Measurements from ENCODE around the gene LAIR2. TPM values are rescaled to one million over a fixed set of nuclear protein-coding genes. Genes with fewer than 3 reads are reported as not detected.

LAIR2 gene
- total RNA-seq, 1 donor from 2014 or later, result not detected

- Histone ChIP-seq H2AFZ (replicated peaks) (peak within 1 kb of the TSS; percentile 48), H4K20me1 (ENCODE audit: low read depth) (no peaks in the 10 kb centered on the region), H3F3A (ENCODE audit: low read depth) (no peaks in the 10 kb centered on the region), H3K4me1 (peaks cover 14% of the 10 kb centered on the region), H3K79me2 (ENCODE audit: low read depth) (no peaks in the 10 kb centered on the region), H3K27ac (no peak within 1 kb of the TSS), H3K9me3 (ENCODE audit: low read depth) (no peaks in the 10 kb centered on the region), H3K4me2 (peak within 1 kb of the TSS; percentile 40), H3K36me3 (no peaks in the 10 kb centered on the region), H3K4me3 (peak within 1 kb of the TSS; percentile 3), H3K27me3 (peaks cover 52% of the 10 kb centered on the region), H3K9ac (no peak within 1 kb of the TSS)
- Mint-ChIP-seq H3K36me3 (no peaks in the 10 kb centered on the region), H3K4me1 (peaks cover 27% of the 10 kb centered on the region), H3K27ac (peak within 1 kb of the TSS; percentile 89), H3K27me3 (ENCODE audit: insufficient read depth, low read depth) (peaks cover 23% of the 10 kb centered on the region), H3K4me3 (peak within 1 kb of the TSS; percentile 77), H3K9me3 (no peaks in the 10 kb centered on the region)
- peak; percentile 32 for DNase-seq (ENCODE audit: low spot score)
- TF ChIP-seq CTCF (IDR thresholded peaks at IDR 0.05) (no peak), EZH2phosphoT487 (IDR thresholded peaks at IDR 0.05) (no peak), EZH2 (IDR thresholded peaks at IDR 0.05) (no peak)
These were observed 29.4 kb upstream of the LAIR2 start, which contains the start of gene CDC42EP5 for GRCh38 chr19:54473071-54473891. Gene CDC42EP5 (minus strand): TSS chr19:54473296. CDS start chr19:54465547, 7,749 bp downstream.

DNA sequence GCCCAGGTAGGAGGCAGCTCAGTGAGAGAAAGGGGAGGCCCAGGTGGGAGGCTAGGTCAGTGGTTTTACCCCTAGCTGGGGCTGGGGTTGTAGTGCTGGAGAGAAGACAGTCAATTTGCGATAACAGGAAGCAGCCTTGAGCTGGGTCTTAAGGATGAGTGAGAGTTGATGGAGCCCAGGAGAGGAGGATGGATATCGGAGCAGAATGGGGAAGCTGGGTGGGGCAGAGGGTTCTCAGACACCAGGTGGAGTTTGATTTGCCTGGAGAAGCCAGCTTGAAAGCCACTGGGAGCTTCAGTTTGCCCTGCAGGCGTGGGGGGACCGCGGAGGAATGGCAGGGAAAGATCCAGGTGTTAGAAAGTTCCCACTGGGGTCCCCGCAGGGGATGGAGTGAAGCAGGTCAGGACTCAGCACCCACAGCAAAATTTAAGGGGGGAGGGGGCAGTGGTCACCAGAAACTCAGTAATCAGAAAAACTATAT, 28.7 kb upstream of the LAIR2 start:
- Histone ChIP-seq H4K20me1 (ENCODE audit: low read depth) (no peaks in the 10 kb centered on the region), H3K4me1 (peaks cover 14% of the 10 kb centered on the region), H3K9me3 (ENCODE audit: low read depth) (no peaks in the 10 kb centered on the region), H3K4me3 (no peak overlapping the region), H2AFZ (replicated peaks) (no peak overlapping the region), H3K27ac (no peak overlapping the region), H3K9ac (no peak overlapping the region), H3K4me2 (no peak overlapping the region), H3K27me3 (peaks cover 46% of the 10 kb centered on the region), H3K36me3 (no peaks in the 10 kb centered on the region), H3F3A (ENCODE audit: low read depth) (no peaks in the 10 kb centered on the region), H3K79me2 (ENCODE audit: low read depth) (no peaks in the 10 kb centered on the region)
- Mint-ChIP-seq H3K9me3 (no peaks in the 10 kb centered on the region), H3K4me1 (peaks cover 27% of the 10 kb centered on the region), H3K27me3 (ENCODE audit: insufficient read depth, low read depth) (peaks cover 22% of the 10 kb centered on the region), H3K27ac (no peak overlapping the region), H3K4me3 (no peak overlapping the region), H3K36me3 (no peaks in the 10 kb centered on the region)
- TF ChIP-seq EZH2phosphoT487 (IDR thresholded peaks at IDR 0.05), result no peak
- no peak for DNase-seq (ENCODE audit: low spot score)

DNA sequence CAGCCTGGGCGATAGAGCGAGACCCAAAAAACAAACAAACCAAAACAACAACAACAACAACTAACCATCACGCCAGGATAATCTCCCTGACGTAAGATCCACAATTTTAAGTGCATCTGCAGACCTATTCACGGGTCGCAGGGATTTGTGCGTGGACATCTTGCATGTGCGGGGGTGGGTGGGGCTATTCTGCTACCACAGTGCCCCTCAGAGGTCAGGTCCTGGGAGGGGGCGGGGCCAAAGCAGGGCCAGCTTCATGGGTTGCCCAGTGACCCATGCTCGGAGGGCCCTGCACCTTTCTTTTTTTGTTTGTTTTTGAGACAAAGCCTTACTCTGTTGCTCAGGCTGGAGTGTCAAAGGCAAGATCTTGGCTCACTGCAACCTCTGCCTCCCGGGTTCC, 26.9 kb upstream of the LAIR2 start:
- no peak overlapping the region for H3K4me3 ChIP-seq
- peaks cover 13% of the 10 kb centered on the region for H3K4me1 Mint-ChIP-seq

More for the DNA sequence above, 26.9 kb upstream of the LAIR2 start:
- H3K79me2 ChIP-seq (ENCODE audit: low read depth), result no peaks in the 10 kb centered on the region
- no peak overlapping the region for H3K4me3 Mint-ChIP-seq
- H3K27me3 Mint-ChIP-seq (ENCODE audit: insufficient read depth, low read depth), result peaks cover 13% of the 10 kb centered on the region
- H3K27ac Mint-ChIP-seq, result no peak overlapping the region
- no peak overlapping the region for H3K27ac ChIP-seq
- no peaks in the 10 kb centered on the region for H4K20me1 ChIP-seq (ENCODE audit: low read depth)
- no peak overlapping the region for H2AFZ ChIP-seq (replicated peaks)
- no peaks in the 10 kb centered on the region for H3K36me3 ChIP-seq
- TF ChIP-seq CTCF (IDR thresholded peaks at IDR 0.05), result no peak
- TF ChIP-seq EZH2 (IDR thresholded peaks at IDR 0.05), result no peak
- TF ChIP-seq EZH2phosphoT487 (IDR thresholded peaks at IDR 0.05), result no peak
- H3K27me3 ChIP-seq, result peaks cover 28% of the 10 kb centered on the region
- H3K4me1 ChIP-seq, result peaks cover 12% of the 10 kb centered on the region
- H3K9me3 Mint-ChIP-seq, result no peaks in the 10 kb centered on the region
- no peak overlapping the region for H3K4me2 ChIP-seq
- H3K36me3 Mint-ChIP-seq, result no peaks in the 10 kb centered on the region
- no peak overlapping the region for H3K9ac ChIP-seq
- H3K9me3 ChIP-seq (ENCODE audit: low read depth), result no peaks in the 10 kb centered on the region
- no peak for DNase-seq (ENCODE audit: low spot score)
- no peaks in the 10 kb centered on the region for H3F3A ChIP-seq (ENCODE audit: low read depth)

Measured in neural progenitor cell (in vitro differentiated cells).